B cell (primary cell): ENCODE measurements around the gene OTUD5.

Experiments
- EZH2 ChIP-seq: IDR thresholded peaks from 2 replicates; pipeline ENCODE4 v1.6.1; 2012; ENCODE audit warnings: borderline replicate concordance, low read depth, mild to moderate bottlenecking, moderate library complexity, low read length; ENCODE audit not compliant: insufficient read depth, poor library complexity, severe bottlenecking
- TF ChIP-seq, protein P1 (sequence below): fragments of 200-600 bp; IDR thresholded peaks from one replicate; pipeline ENCODE4 v1.8.0; 2022; ENCODE audit warnings: antibody characterized with exemption, mild to moderate bottlenecking

GRCh38 chrX:48975541-48975940, 18.1 kb upstream of the OTUD5 start:
- TF ChIP-seq, protein P1, sequence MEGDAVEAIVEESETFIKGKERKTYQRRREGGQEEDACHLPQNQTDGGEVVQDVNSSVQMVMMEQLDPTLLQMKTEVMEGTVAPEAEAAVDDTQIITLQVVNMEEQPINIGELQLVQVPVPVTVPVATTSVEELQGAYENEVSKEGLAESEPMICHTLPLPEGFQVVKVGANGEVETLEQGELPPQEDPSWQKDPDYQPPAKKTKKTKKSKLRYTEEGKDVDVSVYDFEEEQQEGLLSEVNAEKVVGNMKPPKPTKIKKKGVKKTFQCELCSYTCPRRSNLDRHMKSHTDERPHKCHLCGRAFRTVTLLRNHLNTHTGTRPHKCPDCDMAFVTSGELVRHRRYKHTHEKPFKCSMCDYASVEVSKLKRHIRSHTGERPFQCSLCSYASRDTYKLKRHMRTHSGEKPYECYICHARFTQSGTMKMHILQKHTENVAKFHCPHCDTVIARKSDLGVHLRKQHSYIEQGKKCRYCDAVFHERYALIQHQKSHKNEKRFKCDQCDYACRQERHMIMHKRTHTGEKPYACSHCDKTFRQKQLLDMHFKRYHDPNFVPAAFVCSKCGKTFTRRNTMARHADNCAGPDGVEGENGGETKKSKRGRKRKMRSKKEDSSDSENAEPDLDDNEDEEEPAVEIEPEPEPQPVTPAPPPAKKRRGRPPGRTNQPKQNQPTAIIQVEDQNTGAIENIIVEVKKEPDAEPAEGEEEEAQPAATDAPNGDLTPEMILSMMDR = no peak
- no peak for TF ChIP-seq EZH2
